ENCODE data around the gene HMG20B.

Gene HMG20B

DNA sequence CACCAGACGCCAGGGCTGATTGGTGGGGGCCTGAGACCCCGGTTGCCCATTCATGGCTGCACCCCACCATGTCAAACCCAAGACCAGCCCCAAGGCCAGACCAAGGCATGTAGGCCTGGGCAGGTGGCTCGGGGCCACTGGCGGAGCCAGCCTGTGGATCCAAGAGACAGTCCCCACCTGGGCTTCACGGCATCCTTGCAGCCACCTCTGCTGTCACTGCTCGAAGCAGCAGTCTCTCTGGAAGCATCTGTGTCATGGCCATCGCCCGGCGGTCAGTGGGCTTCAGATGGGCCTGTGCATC lies 37.6 kb upstream of the HMG20B start:
- TF ChIP-seq, protein P1, sequence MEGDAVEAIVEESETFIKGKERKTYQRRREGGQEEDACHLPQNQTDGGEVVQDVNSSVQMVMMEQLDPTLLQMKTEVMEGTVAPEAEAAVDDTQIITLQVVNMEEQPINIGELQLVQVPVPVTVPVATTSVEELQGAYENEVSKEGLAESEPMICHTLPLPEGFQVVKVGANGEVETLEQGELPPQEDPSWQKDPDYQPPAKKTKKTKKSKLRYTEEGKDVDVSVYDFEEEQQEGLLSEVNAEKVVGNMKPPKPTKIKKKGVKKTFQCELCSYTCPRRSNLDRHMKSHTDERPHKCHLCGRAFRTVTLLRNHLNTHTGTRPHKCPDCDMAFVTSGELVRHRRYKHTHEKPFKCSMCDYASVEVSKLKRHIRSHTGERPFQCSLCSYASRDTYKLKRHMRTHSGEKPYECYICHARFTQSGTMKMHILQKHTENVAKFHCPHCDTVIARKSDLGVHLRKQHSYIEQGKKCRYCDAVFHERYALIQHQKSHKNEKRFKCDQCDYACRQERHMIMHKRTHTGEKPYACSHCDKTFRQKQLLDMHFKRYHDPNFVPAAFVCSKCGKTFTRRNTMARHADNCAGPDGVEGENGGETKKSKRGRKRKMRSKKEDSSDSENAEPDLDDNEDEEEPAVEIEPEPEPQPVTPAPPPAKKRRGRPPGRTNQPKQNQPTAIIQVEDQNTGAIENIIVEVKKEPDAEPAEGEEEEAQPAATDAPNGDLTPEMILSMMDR (IDR thresholded peaks at IDR 0.05), result no peak

DNA sequence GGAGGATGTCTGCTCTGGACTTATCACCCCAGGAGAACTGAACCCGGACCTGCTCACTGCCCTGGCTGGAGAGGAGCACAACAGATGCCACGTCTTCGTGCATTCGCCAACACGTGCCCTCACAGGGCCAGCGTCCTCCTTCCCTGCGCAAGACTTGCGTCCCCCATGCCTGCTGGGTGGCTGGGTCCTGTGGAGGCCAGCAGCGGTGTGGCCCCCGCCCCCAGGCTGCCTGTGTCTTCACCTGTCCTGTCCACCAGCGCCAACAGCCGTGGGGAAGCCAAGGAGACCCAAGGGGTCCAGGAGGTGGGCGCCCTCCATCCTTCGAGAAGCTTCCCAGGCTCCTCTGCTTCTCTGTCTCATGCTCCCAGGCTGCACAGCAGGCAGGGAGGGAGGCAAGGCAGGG lies 37.2 kb upstream of the HMG20B start:
- TF ChIP-seq, protein P1 (IDR thresholded peaks at IDR 0.05), result no peak

DNA sequence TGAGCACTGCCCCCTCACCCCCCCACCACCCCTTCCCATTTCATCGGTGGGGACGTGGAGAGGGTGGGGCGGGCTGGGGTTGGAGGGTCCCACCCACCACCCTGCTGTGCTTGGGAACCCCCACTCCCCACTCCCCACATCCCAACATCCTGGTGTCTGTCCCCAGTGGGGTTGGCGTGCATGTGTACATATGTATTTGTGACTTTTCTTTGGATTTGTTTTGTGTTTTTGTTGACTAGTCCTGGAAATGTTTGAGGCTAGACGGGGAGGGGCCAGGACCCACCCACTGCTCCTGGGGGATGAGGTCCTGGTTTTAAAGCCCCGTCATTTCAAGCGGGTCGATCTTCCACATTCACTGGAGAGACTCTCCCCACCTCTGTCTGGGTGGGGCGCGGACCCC lies 36.8 kb upstream of the HMG20B start:
- TF ChIP-seq, protein P1 (IDR thresholded peaks at IDR 0.05), result no peak

DNA sequence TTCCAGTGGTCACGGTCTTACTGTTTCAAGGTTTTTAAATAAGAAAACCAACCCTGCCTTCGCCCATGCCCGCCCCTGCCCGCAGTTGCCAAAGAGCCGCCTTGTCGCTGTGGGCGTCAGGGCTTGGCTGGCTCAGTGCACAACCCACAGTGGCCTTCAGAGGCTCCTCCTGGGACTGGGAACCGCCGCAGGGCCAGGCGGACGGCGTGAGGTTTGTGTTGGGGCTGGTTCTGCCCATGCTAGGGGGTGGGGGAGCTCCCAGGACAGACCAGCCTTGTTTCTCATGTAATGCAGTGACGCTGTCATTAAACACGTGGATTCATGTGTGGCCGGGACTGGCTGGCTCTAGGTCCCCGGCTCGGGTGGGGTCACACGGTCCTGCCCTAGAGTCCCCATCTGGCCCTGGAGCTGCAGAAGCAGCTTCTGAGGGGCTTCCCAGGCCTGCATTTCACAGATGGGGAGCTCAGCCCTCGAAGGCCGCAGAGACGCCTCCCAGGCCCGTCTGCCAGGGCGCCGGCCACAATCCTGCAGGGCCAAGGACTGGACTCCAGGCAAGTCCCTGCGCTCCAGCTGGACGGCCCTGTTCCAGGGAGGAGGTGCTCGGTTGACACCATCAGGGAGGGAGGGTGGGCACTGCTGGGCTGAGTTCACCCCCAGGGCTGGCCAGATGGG lies 36.2 kb upstream of the HMG20B start:
- TF ChIP-seq, protein P1 (IDR thresholded peaks at IDR 0.05), result no peak

DNA sequence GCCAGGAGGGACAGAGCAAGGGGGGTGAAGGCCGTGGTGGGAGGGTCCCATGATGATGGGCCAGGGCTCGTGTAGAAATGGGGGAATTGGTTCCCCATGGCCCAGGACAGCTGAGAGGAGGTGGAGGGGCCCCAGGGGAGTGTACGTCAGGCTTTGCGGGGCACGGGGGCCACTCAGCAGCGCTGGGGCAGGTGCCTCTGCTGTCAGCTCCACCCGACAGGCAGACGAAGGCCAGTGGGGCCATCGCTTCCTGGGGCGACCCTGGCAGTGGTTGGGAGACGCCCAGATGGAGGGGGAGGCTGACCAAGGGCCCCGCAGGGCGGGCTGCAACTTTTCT lies 35.7 kb upstream of the HMG20B start:
- TF ChIP-seq, protein P1 (IDR thresholded peaks at IDR 0.05), result no peak

DNA sequence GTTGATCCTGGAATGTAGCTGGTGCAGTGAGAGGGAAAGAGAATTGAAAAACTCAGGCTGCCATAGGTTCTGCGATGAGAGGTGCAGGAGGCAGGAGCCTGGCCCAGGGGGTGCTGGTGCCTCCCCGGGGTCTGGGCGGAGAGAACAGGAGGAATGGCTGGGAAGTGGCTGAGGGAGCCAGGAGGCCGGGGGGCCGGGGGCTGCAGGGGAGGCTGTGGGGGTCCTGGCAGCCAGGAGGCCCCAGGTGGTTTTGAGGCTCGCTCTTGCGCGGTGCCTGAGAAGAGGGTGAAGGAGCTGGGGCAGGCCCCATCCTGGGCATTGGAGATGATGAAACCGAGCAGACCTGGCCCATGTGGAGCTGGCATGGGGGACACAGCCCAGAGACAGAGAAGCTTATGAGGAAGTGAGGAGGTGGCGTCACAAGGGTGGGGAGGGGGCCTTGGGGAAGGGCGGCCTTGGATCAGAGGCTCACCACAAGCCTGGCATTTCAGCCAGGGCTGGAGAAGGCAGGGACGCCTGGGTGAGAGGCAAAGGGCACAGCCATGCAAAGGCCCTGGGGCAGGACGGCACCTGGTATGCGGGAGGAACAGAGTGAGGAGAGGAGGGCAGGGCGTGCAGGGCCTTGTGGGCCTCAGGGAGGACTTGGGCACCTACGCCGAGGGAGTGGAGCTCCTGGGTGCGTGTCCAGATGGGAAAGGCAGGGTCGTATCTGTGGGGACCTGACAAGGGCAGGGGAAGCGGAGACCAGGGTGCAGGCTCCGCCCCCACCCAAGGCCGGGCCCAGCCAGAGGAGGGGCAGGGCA lies 35.1 kb upstream of the HMG20B start:
- TF ChIP-seq, protein P1 (IDR thresholded peaks at IDR 0.05), result no peak

DNA sequence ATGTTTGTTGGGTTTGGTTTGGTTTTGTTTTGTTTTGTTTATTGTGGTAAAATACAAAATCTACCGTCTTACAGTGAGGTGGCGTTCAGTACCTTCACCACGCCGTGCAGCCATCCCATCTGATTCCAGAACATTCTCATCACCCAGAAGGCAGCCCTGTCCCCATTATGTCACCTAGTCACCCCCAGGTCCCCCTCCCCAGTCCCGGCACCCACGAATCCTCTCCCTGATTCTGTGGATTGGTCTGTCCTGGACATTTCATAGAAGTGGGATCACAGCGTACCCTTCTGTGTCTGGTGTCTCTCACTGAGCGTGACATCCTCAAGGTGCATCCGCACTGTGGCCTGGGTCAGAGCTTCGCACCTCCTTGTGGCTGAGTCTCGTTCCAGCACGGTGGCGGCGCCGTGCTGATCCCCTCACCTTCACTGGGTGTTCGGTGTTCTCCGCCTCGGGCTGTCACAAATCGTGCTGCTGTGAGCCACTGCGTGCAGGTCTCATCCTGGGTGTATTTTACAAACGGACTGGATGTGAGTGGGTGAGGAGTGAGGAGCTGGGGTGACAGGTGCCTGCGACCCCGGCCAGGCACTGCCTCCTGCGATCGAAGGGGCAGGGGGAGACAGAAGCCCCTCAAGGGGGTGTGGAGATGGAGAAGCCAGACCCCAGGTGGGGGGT lies 34.4 kb upstream of the HMG20B start:
- TF ChIP-seq, protein P1 (IDR thresholded peaks at IDR 0.05), result no peak

Measured in LNCAP (cell line).